Measurements from ENCODE around the gene TIMP2.

Gene TIMP2

GRCh38 chr17:78831688-78832540 lies 93.3 kb downstream of the TIMP2 start:
- H3K27me3 ChIP-seq (ENCODE audit: control insufficient read depth, insufficient read depth, low read length), result no peaks in the 10 kb centered on the region
- peaks cover 69% of the 10 kb centered on the region for H3K36me3 ChIP-seq (ENCODE audit: control insufficient read depth, insufficient read depth, low read length)
- no peaks in the 10 kb centered on the region for H3K4me1 ChIP-seq (ENCODE audit: control insufficient read depth, insufficient read depth, low read length)
- H3K9me3 ChIP-seq (ENCODE audit: control insufficient read depth, insufficient read depth, low read length), result no peaks in the 10 kb centered on the region
- H3K9ac ChIP-seq (ENCODE audit: low read depth, low read length), result no peak overlapping the region
- no peak overlapping the region for H3K4me3 ChIP-seq (ENCODE audit: low read depth, low read length)

- Histone ChIP-seq H3K36me3 (ENCODE audit: control insufficient read depth, insufficient read depth, low read length) (peaks cover 71% of the 10 kb centered on the region), H3K27me3 (ENCODE audit: control insufficient read depth, insufficient read depth, low read length) (no peaks in the 10 kb centered on the region), H3K4me1 (ENCODE audit: control insufficient read depth, insufficient read depth, low read length) (no peaks in the 10 kb centered on the region)
Measured at GRCh38 chr17:78829477-78829876, 95.7 kb downstream of the TIMP2 start.

GRCh38 chr17:78828470-78829185 lies 96.6 kb downstream of the TIMP2 start:
- Histone ChIP-seq H3K4me3 (ENCODE audit: low read depth, low read length) (no peak overlapping the region), H3K9me3 (ENCODE audit: control insufficient read depth, insufficient read depth, low read length) (no peaks in the 10 kb centered on the region), H3K36me3 (ENCODE audit: control insufficient read depth, insufficient read depth, low read length) (peaks cover 72% of the 10 kb centered on the region), H3K9ac (ENCODE audit: low read depth, low read length) (no peak overlapping the region), H3K4me1 (ENCODE audit: control insufficient read depth, insufficient read depth, low read length) (no peaks in the 10 kb centered on the region), H3K27me3 (ENCODE audit: control insufficient read depth, insufficient read depth, low read length) (no peaks in the 10 kb centered on the region)

More at GRCh38 chr17:78829477-78829876, 95.7 kb downstream of the TIMP2 start:
- Histone ChIP-seq H3K9me3 (ENCODE audit: control insufficient read depth, insufficient read depth, low read length) (no peaks in the 10 kb centered on the region), H3K4me3 (ENCODE audit: low read depth, low read length) (no peak overlapping the region), H3K9ac (ENCODE audit: low read depth, low read length) (no peak overlapping the region)

- H3K27me3 ChIP-seq (ENCODE audit: control insufficient read depth, insufficient read depth, low read length), result no peaks in the 10 kb centered on the region
- H3K4me1 ChIP-seq (ENCODE audit: control insufficient read depth, insufficient read depth, low read length), result no peaks in the 10 kb centered on the region
- no peak overlapping the region for H3K9ac ChIP-seq (ENCODE audit: low read depth, low read length)
- no peak overlapping the region for H3K4me3 ChIP-seq (ENCODE audit: low read depth, low read length)
- no peaks in the 10 kb centered on the region for H3K9me3 ChIP-seq (ENCODE audit: control insufficient read depth, insufficient read depth, low read length)
- H3K36me3 ChIP-seq (ENCODE audit: control insufficient read depth, insufficient read depth, low read length), result peaks cover 74% of the 10 kb centered on the region
Measured at GRCh38 chr17:78826836-78827509, 98.2 kb downstream of the TIMP2 start.

- H3K9me3 ChIP-seq (ENCODE audit: control insufficient read depth, insufficient read depth, low read length), result no peaks in the 10 kb centered on the region
- no peak overlapping the region for H3K4me3 ChIP-seq (ENCODE audit: low read depth, low read length)
- H3K9ac ChIP-seq (ENCODE audit: low read depth, low read length), result no peak overlapping the region
- H3K27me3 ChIP-seq (ENCODE audit: control insufficient read depth, insufficient read depth, low read length), result no peaks in the 10 kb centered on the region
- peaks cover 77% of the 10 kb centered on the region for H3K36me3 ChIP-seq (ENCODE audit: control insufficient read depth, insufficient read depth, low read length)
- no peaks in the 10 kb centered on the region for H3K4me1 ChIP-seq (ENCODE audit: control insufficient read depth, insufficient read depth, low read length)
Measured at GRCh38 chr17:78826421-78826820, 98.8 kb downstream of the TIMP2 start.

- peaks cover 79% of the 10 kb centered on the region for H3K36me3 ChIP-seq (ENCODE audit: control insufficient read depth, insufficient read depth, low read length)
Measured at GRCh38 chr17:78825696-78826095, 99.5 kb downstream of the TIMP2 start.

GRCh38 chr17:78824240-78824639 lies 100.9 kb downstream of the TIMP2 start:
- Histone ChIP-seq H3K9ac (ENCODE audit: low read depth, low read length) (no peak overlapping the region), H3K27me3 (ENCODE audit: control insufficient read depth, insufficient read depth, low read length) (no peaks in the 10 kb centered on the region), H3K9me3 (ENCODE audit: control insufficient read depth, insufficient read depth, low read length) (no peaks in the 10 kb centered on the region), H3K4me1 (ENCODE audit: control insufficient read depth, insufficient read depth, low read length) (no peaks in the 10 kb centered on the region), H3K36me3 (ENCODE audit: control insufficient read depth, insufficient read depth, low read length) (peaks cover 85% of the 10 kb centered on the region), H3K4me3 (ENCODE audit: low read depth, low read length) (no peak overlapping the region)

More at GRCh38 chr17:78825696-78826095, 99.5 kb downstream of the TIMP2 start:
- Histone ChIP-seq H3K27me3 (ENCODE audit: control insufficient read depth, insufficient read depth, low read length) (no peaks in the 10 kb centered on the region), H3K4me3 (ENCODE audit: low read depth, low read length) (no peak overlapping the region), H3K9ac (ENCODE audit: low read depth, low read length) (no peak overlapping the region), H3K9me3 (ENCODE audit: control insufficient read depth, insufficient read depth, low read length) (no peaks in the 10 kb centered on the region), H3K4me1 (ENCODE audit: control insufficient read depth, insufficient read depth, low read length) (no peaks in the 10 kb centered on the region)

- H3K4me1 ChIP-seq (ENCODE audit: control insufficient read depth, insufficient read depth, low read length), result no peaks in the 10 kb centered on the region
- H3K9me3 ChIP-seq (ENCODE audit: control insufficient read depth, insufficient read depth, low read length), result no peaks in the 10 kb centered on the region
- H3K9ac ChIP-seq (ENCODE audit: low read depth, low read length), result no peak overlapping the region
- peaks cover 89% of the 10 kb centered on the region for H3K36me3 ChIP-seq (ENCODE audit: control insufficient read depth, insufficient read depth, low read length)
- H3K4me3 ChIP-seq (ENCODE audit: low read depth, low read length), result no peak overlapping the region
- no peaks in the 10 kb centered on the region for H3K27me3 ChIP-seq (ENCODE audit: control insufficient read depth, insufficient read depth, low read length)
Measured at GRCh38 chr17:78823282-78824046, 101.7 kb downstream of the TIMP2 start.

GRCh38 chr17:78822552-78822951 lies 102.6 kb downstream of the TIMP2 start:
- H3K36me3 ChIP-seq (ENCODE audit: control insufficient read depth, insufficient read depth, low read length), result peaks cover 88% of the 10 kb centered on the region
- H3K9me3 ChIP-seq (ENCODE audit: control insufficient read depth, insufficient read depth, low read length), result no peaks in the 10 kb centered on the region
- no peak overlapping the region for H3K9ac ChIP-seq (ENCODE audit: low read depth, low read length)
- no peaks in the 10 kb centered on the region for H3K4me1 ChIP-seq (ENCODE audit: control insufficient read depth, insufficient read depth, low read length)
- no peaks in the 10 kb centered on the region for H3K27me3 ChIP-seq (ENCODE audit: control insufficient read depth, insufficient read depth, low read length)
- no peak overlapping the region for H3K4me3 ChIP-seq (ENCODE audit: low read depth, low read length)

- Histone ChIP-seq H3K27me3 (ENCODE audit: control insufficient read depth, insufficient read depth, low read length) (no peaks in the 10 kb centered on the region), H3K9me3 (ENCODE audit: control insufficient read depth, insufficient read depth, low read length) (no peaks in the 10 kb centered on the region), H3K9ac (ENCODE audit: low read depth, low read length) (no peak overlapping the region), H3K4me3 (ENCODE audit: low read depth, low read length) (no peak overlapping the region), H3K36me3 (ENCODE audit: control insufficient read depth, insufficient read depth, low read length) (peaks cover 88% of the 10 kb centered on the region), H3K4me1 (ENCODE audit: control insufficient read depth, insufficient read depth, low read length) (no peaks in the 10 kb centered on the region)
Measured at GRCh38 chr17:78821961-78822360, 103.2 kb downstream of the TIMP2 start.

- Histone ChIP-seq H3K4me1 (ENCODE audit: control insufficient read depth, insufficient read depth, low read length) (no peaks in the 10 kb centered on the region), H3K27me3 (ENCODE audit: control insufficient read depth, insufficient read depth, low read length) (no peaks in the 10 kb centered on the region), H3K9ac (ENCODE audit: low read depth, low read length) (no peak overlapping the region), H3K4me3 (ENCODE audit: low read depth, low read length) (no peak overlapping the region), H3K9me3 (ENCODE audit: control insufficient read depth, insufficient read depth, low read length) (no peaks in the 10 kb centered on the region), H3K36me3 (ENCODE audit: control insufficient read depth, insufficient read depth, low read length) (peaks cover 86% of the 10 kb centered on the region)
Measured at GRCh38 chr17:78820841-78821240, 104.3 kb downstream of the TIMP2 start.

Measured in iPS-15b (cell line).